Activated naive CD8-positive, alpha-beta T cell treated with anti-CD3 and anti-CD28 coated beads, Interleukin-2, amount 50 U/mL, for 16 hours (primary cell): ENCODE measurements around the gene WSB1.
A peak's percentile ranks its signal among the peaks of the same experiment; 100 is the strongest.
"Not testable (repeated sequence)": the region's sequence is repeated elsewhere in the genome, so short reads cannot be mapped to it uniquely, and the experiment has no call there.

ENCODE experiments used
- DNase-seq: peaks from one replicate; pipeline ENCODE4 v3.0.0-alpha.2; 2020; ENCODE audit warnings: low read depth, low spot score

WSB1 gene

GRCh38 chr17:27315796-27316465 lies 22.0 kb downstream of the WSB1 start:
- no peak for DNase-seq

GRCh38 chr17:27318228-27318627 lies 24.3 kb downstream of the WSB1 start:
- DNase-seq, result no peak

GRCh38 chr17:27318633-27319032 lies 24.7 kb downstream of the WSB1 start:
- no peak for DNase-seq

- DNase-seq, result no peak
These were observed 25.8 kb downstream of the WSB1 start for GRCh38 chr17:27319541-27320221.

DNA sequence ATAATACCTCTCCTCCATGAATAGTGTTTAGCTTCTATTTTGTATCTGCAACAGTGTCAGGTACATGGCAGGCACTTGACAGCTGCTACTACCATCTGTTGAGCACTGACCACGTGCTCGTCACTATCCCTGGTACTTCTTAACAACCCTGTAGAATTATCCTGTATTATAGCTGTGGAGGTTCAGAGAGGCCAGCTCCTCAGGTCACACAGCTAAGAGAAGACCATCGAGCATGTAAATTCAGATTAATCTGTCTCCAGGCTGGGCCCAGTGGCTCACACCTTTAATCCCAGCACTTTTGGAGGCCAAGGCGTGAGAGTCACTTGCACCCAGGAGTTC lies 26.3 kb downstream of the WSB1 start:
- DNase-seq, result no peak

DNA sequence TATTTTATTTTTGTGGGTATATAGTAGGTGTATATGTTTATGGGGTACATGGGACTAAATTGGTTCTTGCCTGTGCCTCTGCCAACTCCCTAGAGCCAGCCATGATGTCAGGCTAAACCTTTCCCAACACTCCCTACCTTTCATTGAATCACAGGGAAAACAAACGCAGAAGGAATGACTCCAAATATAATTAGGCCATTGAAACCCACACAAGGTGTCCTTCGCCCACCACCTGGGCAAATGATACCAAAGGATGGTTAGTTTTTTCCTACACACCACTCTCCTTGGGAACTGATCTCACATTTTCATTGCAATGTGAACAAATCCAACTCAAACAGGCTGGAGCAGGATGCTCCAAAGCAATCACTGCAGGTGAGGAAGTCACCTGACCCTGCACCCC lies 27.5 kb downstream of the WSB1 start:
- DNase-seq, result no peak

GRCh38 chr17:27322026-27322425 lies 28.1 kb downstream of the WSB1 start:
- no peak for DNase-seq

DNA sequence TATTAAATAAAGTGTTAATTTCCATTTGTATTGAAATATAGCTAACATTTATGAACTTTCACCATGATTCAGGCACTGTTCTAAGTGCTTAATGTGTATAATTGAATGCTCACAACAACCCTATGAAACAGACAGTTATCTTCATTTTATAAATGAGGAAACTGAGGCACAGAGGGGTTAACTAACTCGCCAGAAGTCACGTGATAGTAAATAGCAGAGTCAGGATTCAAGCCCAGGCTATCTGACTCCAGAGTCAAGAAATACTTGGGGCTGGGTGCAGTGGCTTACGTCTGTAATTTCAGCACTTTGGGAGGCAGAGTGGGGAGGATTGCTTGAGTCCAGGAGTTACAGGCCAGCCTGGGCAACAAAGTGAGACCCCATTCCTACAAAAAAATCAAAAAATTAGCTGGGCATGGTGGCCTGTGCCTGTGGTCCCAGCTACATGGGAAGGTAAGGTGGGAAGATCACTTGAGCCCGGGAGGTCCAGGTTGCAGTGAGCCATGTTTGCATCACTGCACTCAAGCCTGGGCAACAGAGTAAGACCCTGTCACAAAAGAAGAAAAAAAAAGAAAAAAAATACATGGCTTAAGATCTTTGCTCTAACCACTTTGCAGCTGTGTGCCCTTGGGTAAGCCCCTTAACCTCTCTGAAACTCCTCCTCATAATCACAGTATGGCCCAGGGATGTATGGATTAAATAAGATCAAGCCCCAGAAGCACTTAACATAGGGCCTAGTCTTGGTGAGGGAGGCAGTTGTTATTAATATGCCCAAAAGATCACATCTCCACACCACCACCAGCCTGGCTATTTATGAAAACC lies 29.0 kb downstream of the WSB1 start:
- DNase-seq, result no peak

DNA sequence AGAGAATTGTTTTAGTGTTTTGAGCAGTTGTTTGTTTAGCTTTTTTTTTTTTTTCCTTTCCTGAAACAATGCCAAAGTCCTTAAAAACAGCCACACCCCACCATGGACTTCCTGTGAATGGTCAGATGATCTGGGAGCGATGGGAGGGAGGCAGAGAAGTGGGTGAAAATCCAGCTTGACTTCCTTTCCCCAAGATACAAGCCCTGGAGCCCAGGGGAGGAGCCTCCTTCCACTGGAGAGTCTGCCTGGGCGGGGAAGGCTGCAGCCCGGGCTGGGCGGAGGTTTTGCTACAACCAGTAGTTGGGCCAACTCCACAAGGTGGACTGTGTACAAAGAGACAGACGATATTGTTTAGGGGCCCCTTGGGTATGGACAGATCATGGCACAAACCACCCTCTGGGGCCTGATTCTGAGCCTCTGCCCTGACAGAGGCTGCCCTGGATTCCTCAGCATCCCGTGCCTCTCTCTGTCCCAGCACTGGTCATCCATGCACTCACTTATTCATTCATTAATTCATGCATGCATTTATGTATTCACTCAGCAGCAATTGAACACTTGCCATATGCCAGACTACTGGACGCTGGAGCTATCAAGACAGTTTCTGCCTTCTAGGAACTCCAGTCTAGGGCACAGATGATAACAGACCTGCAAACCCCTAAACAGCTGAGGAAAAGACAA lies 29.8 kb downstream of the WSB1 start:
- DNase-seq, result no peak

DNA sequence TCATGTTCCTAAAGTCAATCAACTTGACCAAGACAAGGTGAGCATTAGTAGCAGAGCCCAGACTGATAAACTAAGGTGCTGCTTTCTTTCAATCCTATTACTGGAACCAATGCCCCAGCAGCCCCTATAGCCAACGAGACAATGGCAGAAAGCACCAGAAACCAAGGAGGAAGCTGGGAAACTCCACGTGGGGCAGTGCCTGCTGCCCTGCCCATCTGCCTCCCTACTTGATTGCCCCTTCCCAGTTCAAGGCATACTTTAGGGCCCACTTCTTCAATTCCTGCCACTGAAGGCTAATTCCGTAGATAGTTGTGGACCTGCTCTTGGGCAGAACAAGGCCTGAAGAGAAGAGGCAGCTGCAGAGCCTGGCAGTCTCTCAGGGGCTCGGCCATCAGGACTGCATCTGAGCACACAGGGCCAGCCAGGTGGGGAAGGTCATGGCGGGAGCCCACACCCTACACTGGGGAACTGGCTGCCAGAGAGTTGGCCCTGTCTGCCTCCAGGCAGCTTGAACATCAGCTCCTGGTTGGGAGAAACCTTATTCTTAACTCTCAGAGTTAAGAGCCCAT lies 30.9 kb downstream of the WSB1 start:
- DNase-seq, result no peak

DNA sequence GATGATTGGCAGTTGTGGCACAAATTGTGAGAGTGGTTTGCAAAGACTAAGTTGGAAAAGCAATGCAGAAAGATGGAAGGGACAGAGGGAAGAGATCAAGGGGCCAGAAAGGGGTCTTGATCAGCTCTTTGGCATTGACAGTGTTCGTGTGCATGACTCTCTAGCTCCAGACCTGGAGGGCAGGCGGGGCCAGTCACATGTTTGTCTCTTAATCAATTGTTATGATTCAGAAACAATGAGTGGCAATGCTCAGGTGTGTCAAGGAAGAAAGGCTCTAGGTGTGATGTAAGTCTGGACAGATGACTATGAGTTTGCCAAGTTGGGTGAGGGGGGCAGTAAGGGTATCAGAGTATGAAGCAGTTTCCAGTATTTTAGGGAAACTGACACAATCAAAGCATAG lies 32.1 kb downstream of the WSB1 start:
- DNase-seq, result no peak

DNA sequence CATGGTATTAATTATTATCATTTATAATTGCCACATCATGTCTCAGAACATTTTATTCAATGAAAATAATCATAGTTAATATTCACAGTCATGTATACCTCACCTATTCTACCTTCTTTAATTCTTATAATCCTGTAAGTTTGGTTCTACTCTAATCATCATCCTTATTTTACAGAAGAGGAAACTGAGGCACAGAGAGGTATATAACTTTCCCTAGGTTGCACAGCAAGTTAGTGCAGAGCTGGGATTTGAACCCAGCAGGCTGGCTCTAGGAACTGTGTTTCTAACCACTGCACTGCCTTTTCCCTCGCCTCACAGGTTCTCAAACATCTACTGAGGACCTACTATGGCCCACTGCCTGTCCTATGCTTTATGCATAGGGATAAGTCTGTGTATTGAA lies 32.7 kb downstream of the WSB1 start:
- DNase-seq, result no peak

- DNase-seq, result no peak
These were observed 33.5 kb downstream of the WSB1 start for GRCh38 chr17:27327397-27327796.

GRCh38 chr17:27327871-27328270 lies 34.0 kb downstream of the WSB1 start:
- no peak for DNase-seq

GRCh38 chr17:27328686-27329085 lies 34.8 kb downstream of the WSB1 start:
- not testable (repeated sequence) for DNase-seq

GRCh38 chr17:27329146-27329805 lies 35.4 kb downstream of the WSB1 start:
- DNase-seq, result no peak

DNA sequence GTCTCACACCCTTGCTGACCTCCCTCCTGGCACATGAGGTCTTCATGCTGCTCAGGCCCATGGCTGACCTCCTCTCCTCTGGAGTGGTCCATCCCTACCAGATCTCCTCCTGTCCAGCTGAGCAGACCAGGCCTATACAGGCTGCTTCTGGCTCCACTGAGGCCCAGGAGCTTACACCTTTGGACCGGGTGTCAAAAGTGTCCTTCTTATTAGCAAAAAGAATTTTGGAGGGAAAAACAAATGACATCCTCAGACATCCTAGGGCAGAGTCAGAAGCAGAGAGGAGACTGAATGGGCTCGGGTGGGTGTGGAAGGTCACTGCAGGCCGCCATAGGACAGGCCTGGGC lies 38.1 kb downstream of the WSB1 start:
- DNase-seq, result no peak

DNA sequence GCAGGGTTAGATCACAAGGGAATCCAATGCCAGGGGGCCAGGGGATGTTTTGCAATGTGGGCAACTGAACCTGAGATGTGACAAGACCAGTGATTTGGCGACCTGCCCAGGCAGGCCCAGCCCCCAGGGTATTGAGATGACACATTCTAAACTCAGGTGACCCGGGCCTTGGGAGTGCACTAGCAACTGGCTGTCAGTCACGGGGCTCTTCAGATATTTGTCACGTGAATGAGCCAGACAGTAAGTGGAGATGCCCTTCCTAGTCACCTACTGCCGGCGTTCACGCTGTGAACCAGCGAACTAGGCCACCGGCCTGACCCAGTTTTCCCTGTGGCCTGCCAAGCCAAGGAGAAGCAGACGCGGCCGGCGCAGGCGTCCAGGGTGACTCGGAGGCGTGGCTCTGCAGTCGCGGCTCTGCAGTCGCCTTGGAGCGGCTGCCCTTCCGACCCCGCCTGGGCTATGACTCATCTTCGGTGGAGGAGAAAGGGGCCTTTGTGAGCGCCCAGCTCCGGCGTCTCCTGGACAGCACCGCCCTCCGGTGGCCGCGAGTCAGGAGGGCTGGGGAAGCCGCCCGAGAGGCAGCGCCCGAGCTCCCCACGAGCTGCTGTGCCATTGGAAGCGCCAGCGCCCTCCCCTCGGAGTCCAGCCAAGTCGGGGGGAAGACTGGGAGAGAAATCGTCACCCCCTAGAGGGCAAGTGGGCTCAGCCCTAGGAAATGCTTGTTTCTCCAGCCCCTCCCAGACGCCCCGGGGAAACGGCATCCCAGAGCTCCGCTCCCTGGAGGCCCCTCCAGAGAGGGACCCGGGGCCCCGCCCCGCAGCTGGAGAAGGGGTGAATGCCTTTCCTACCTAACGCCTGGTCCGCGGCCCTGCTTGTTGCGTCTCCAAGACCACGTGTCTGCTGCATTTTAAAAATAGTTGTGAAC lies 38.8 kb downstream of the WSB1 start:
- DNase-seq, result peak; percentile 58

DNA sequence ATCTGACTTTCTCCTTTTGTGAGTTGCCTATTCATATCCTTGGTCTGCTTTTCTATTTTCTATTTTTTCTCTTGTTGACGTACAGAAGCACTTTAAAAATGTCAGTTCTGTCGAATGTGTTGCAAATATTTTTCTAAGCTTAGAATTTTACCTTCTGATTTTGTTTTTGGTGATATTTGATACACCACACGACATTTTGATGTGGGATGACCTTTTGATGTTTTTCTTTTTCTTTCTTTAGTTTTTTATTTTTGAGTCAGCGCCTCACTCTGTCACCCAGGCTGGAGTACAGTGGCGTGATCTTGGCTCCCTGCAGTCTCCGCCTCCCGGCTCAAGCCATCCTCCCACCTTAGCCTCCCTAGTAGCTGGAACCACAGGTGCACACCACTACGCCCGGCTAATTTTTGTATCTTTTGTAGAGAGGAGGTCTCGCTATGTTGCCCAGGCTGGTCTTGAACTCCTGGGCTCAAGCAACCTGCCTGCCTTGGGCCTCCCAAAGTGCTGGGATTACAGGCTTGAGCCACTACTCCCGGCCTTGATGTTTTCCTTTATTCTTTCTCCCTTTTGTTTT lies 39.6 kb downstream of the WSB1 start:
- no peak for DNase-seq

DNA sequence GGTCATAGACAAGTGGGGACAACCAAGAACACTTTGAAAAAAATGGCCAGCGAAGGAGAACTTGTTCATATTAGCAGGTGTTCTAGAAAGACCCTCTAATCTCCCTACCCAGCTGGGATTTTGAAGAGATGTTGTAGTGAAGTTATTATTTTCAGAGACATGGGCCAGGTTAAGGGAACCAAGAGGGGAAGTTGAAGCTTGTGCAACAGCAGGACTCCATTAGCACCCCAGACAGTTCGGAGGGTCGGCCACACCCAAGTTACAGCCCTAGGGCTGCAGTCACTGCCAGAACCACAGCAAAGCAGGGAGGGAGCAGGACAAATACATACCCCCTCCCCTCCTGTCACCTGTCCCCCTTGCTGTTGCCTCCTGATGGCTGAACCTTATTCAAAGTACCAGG lies 42.3 kb downstream of the WSB1 start:
- no peak for DNase-seq
